ENCODE results near the gene HOXB1. TPM values are rescaled to one million over a fixed set of nuclear protein-coding genes. Genes with fewer than 3 reads are reported as not detected.
A peak's percentile ranks its signal among the peaks of the same experiment; 100 is the strongest.

HOXB1 gene
- polyA plus RNA-seq, 1 donor (not counting 4 experiments of a cell fraction or from before 2014, with no cell fraction given): not detected

- peaks cover 4% of the 10 kb centered on the region for H3K27me3 ChIP-seq (ENCODE audit: control insufficient read depth, extremely low read depth, insufficient read depth, low read length)
These were observed 1.2 kb downstream of the HOXB1 start for GRCh38 chr17:48529683-48530009.

DNA sequence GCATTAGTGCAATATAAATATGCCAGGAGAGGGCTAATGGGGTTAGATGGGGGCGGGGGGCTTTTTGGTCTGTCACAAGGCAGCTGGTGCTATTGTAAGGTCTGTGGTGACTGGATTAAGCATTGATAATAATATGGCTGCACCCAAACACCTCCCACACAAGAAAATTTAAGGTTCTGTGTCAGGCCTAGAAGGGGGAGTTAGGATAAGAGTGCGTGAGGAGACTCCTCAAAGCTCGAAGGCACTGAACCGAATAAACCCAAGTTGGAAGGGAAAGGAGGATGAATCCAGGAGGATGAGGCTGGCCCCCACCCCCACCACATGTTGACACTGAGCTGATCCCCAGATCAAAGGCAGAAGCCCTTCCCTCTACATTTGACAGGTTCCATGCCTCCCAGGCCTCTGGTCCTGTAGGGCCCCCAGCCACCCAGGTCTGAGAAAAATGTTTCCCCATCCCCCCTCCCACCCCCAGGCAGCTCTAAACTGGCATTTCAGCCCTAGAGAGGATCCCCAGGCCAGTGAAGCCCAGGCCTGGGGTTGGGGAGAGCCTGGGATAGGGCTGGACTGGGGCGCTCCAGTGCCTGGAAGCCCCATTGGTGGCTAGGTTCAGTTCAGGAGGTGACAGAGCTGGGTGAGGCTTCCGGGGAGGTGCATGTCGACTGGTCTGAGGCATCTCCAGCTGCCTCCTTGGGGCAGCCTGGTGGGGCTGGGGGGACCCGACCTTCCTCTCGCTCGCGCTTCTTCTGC lies 1.7 kb downstream of the HOXB1 start:
- Histone ChIP-seq H3K4me2 (ENCODE audit: control insufficient read depth, extremely low read depth, insufficient read depth, low read depth, low read length) (peak overlapping the region; percentile 54), H3K9ac (ENCODE audit: control insufficient read depth, extremely low read depth, insufficient read depth, low read length) (no peak overlapping the region), H3K4me1 (ENCODE audit: control insufficient read depth, extremely low read depth, insufficient read depth, low read length) (peaks cover 11% of the 10 kb centered on the region), H3K36me3 (ENCODE audit: control insufficient read depth in 2 of 2, extremely low read depth in 1 of 2, insufficient read depth in 2 of 2, low read length in 2 of 2) (no peaks in the 10 kb centered on the region), H3K9me1 (ENCODE audit: control insufficient read depth, extremely low read depth, insufficient read depth, low read length) (no peaks in the 10 kb centered on the region), H2AFZ (ENCODE audit: control insufficient read depth, low read length) (peak overlapping the region; percentile 71), H4K20me1 (ENCODE audit: control insufficient read depth, extremely low read depth, insufficient read depth, low read length) (no peaks in the 10 kb centered on the region), H3K9me3 (ENCODE audit: control insufficient read depth, low read depth, low read length) (no peaks in the 10 kb centered on the region), H3K27ac (ENCODE audit: control insufficient read depth, insufficient read depth, low read length) (no peak overlapping the region), H3K4me3 (ENCODE audit: control insufficient read depth in 2 of 3, extremely low read depth in 1 of 3, insufficient read depth in 2 of 3, low read depth in 1 of 3, low read length in 3 of 3) (peak overlapping the region in 1 of 3 experiments; percentile 14), H3K27me3 (ENCODE audit: control insufficient read depth, extremely low read depth, insufficient read depth, low read length) (peaks cover 4% of the 10 kb centered on the region), H3K79me2 (ENCODE audit: control insufficient read depth, insufficient read depth, low read length) (no peaks in the 10 kb centered on the region)
- no peak for FAIRE-seq
- TF ChIP-seq, protein P1, sequence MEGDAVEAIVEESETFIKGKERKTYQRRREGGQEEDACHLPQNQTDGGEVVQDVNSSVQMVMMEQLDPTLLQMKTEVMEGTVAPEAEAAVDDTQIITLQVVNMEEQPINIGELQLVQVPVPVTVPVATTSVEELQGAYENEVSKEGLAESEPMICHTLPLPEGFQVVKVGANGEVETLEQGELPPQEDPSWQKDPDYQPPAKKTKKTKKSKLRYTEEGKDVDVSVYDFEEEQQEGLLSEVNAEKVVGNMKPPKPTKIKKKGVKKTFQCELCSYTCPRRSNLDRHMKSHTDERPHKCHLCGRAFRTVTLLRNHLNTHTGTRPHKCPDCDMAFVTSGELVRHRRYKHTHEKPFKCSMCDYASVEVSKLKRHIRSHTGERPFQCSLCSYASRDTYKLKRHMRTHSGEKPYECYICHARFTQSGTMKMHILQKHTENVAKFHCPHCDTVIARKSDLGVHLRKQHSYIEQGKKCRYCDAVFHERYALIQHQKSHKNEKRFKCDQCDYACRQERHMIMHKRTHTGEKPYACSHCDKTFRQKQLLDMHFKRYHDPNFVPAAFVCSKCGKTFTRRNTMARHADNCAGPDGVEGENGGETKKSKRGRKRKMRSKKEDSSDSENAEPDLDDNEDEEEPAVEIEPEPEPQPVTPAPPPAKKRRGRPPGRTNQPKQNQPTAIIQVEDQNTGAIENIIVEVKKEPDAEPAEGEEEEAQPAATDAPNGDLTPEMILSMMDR (optimal IDR thresholded peaks at IDR 0.05 in 1 of 3, IDR thresholded peaks at IDR 0.05 in 1 of 3, conservative IDR thresholded peaks at IDR 0.05 in 1 of 3; ENCODE audit: extremely low read depth in 1 of 3, insufficient read depth in 2 of 3, low read length in 3 of 3): no peak
- no peak for TF ChIP-seq EZH2 (IDR thresholded peaks at IDR 0.05; ENCODE audit: low read length)
- dilution Hi-C loops (cut with MboI; ENCODE audit: extremely low pct_ligation_motif_present, low sequenced_read_pairs): no loop called here
- DNase-seq (ENCODE audit: low read depth, low spot score): no peak

More at GRCh38 chr17:48529683-48530009, 1.2 kb downstream of the HOXB1 start:
- Histone ChIP-seq H3K79me2 (ENCODE audit: control insufficient read depth, insufficient read depth, low read length) (no peaks in the 10 kb centered on the region), H3K27ac (ENCODE audit: control insufficient read depth, insufficient read depth, low read length) (no peak overlapping the region), H3K9me3 (ENCODE audit: control insufficient read depth, low read depth, low read length) (no peaks in the 10 kb centered on the region), H3K4me2 (ENCODE audit: control insufficient read depth, extremely low read depth, insufficient read depth, low read depth, low read length) (peak overlapping the region; percentile 54), H3K36me3 (ENCODE audit: control insufficient read depth in 2 of 2, extremely low read depth in 1 of 2, insufficient read depth in 2 of 2, low read length in 2 of 2) (no peaks in the 10 kb centered on the region), H3K9ac (ENCODE audit: control insufficient read depth, extremely low read depth, insufficient read depth, low read length) (no peak overlapping the region), H4K20me1 (ENCODE audit: control insufficient read depth, extremely low read depth, insufficient read depth, low read length) (no peaks in the 10 kb centered on the region), H3K4me1 (ENCODE audit: control insufficient read depth, extremely low read depth, insufficient read depth, low read length) (peaks cover 11% of the 10 kb centered on the region), H2AFZ (ENCODE audit: control insufficient read depth, low read length) (peak overlapping the region; percentile 71), H3K4me3 (ENCODE audit: control insufficient read depth in 2 of 3, extremely low read depth in 1 of 3, insufficient read depth in 2 of 3, low read depth in 1 of 3, low read length in 3 of 3) (peak overlapping the region in 1 of 3 experiments; percentile 14), H3K9me1 (ENCODE audit: control insufficient read depth, extremely low read depth, insufficient read depth, low read length) (no peaks in the 10 kb centered on the region)
- dilution Hi-C loops (cut with MboI; ENCODE audit: extremely low pct_ligation_motif_present, low sequenced_read_pairs): no loop called here
- no peak for DNase-seq (ENCODE audit: low read depth, low spot score)
- TF ChIP-seq EZH2 (IDR thresholded peaks at IDR 0.05; ENCODE audit: low read length): no peak
- TF ChIP-seq, protein P1 (optimal IDR thresholded peaks at IDR 0.05 in 1 of 3, IDR thresholded peaks at IDR 0.05 in 1 of 3, conservative IDR thresholded peaks at IDR 0.05 in 1 of 3; ENCODE audit: extremely low read depth in 1 of 3, insufficient read depth in 2 of 3, low read length in 3 of 3): no peak
- no peak for FAIRE-seq

All from keratinocyte (primary cell).